CD14-positive monocyte (primary cell): ENCODE measurements around the gene AASDHPPT. TPM values are rescaled to one million over a fixed set of nuclear protein-coding genes. Genes with fewer than 3 reads are reported as not detected.

ENCODE experiments used
- DNase-seq, 3 donors: peaks; one replicate each; pipeline ENCODE4 v3.0.0-alpha.2; 2011 to 2022
- H2AFZ ChIP-seq: 2 replicates; pipeline ENCODE4 v1.6.0; 2012; ENCODE audit warnings: mild to moderate bottlenecking, low read depth, low read length, inconsistent platforms; ENCODE audit not compliant: insufficient read depth, poor library complexity, severe bottlenecking
- H3K27ac ChIP-seq, 2 donors: 1 replicate in 1 of 2; 2 replicates in 1 of 2; pipeline ENCODE4 v1.5.1; 2012 to 2013; ENCODE audit warnings: low read length in 2 of 2, control low read depth in 1 of 2, inconsistent platforms in 1 of 2, low read depth in 1 of 2, mild to moderate bottlenecking in 1 of 2
- H3K27me3 ChIP-seq, 2 donors: one replicate each; pipeline versions ENCODE4 v1.6.0 to v1.6.1; 2011 to 2013; ENCODE audit warnings: low read length in 2 of 2; ENCODE audit not compliant: control insufficient read depth in 2 of 2, insufficient read depth in 2 of 2
- H3K36me3 ChIP-seq, 2 donors: replicated peaks in 1 of 2; 1 replicate in 1 of 2; 2 replicates in 1 of 2; pipeline versions ENCODE4 v1.5.1 to v1.6.1; 2012 to 2013; ENCODE audit warnings: low read length in 2 of 2, control low read depth in 1 of 2, inconsistent platforms in 1 of 2, mild to moderate bottlenecking in 1 of 2; ENCODE audit not compliant: insufficient read depth in 2 of 2, control insufficient read depth in 1 of 2
- H3K4me1 ChIP-seq, 2 donors: 1 replicate in 1 of 2; 2 replicates in 1 of 2; pipeline versions ENCODE4 v1.5.1 to v1.6.1; 2012 to 2013; ENCODE audit warnings: low read length in 2 of 2, control low read depth in 1 of 2, inconsistent platforms in 1 of 2, mild to moderate bottlenecking in 1 of 2, moderate library complexity in 1 of 2; ENCODE audit not compliant: insufficient read depth in 2 of 2, control insufficient read depth in 1 of 2
- H3K4me2 ChIP-seq: replicated peaks from 2 replicates; pipeline ENCODE3; 2012; ENCODE audit warnings: low read length, moderate library complexity, mild to moderate bottlenecking; ENCODE audit not compliant: poor library complexity, severe bottlenecking; ENCODE audit errors: extremely low read depth
- H3K4me3 ChIP-seq, 3 experiments: fragments of 200-600 bp in 1 of 3; sonication (generic) in 1 of 3; replicated peaks in 1 of 3; 1 replicate in 2 of 3; 2 replicates in 1 of 3; pipeline ENCODE4 v1.5.1; 2011 to 2013; ENCODE audit warnings: low read length in 3 of 3, mild to moderate bottlenecking in 3 of 3, control low read depth in 2 of 3, low read depth in 2 of 3, inconsistent platforms in 1 of 3, moderate library complexity in 1 of 3
- H3K79me2 ChIP-seq: 2 replicates; pipeline ENCODE4 v1.6.0; 2012; ENCODE audit warnings: mild to moderate bottlenecking, control low read depth, inconsistent platforms, low read length, moderate library complexity; ENCODE audit not compliant: insufficient read depth
- H3K9ac ChIP-seq: 2 replicates; pipeline ENCODE4 v1.6.0; 2017; ENCODE audit warnings: low read length, mild to moderate bottlenecking; ENCODE audit not compliant: insufficient read depth, poor library complexity, severe bottlenecking
- H3K9me3 ChIP-seq, 2 donors: replicated peaks in 1 of 2; 1 replicate in 1 of 2; 2 replicates in 1 of 2; pipeline versions ENCODE4 v1.5.1 to v1.6.1; 2012 to 2013; ENCODE audit warnings: low read length in 2 of 2, control low read depth in 1 of 2; ENCODE audit not compliant: control insufficient read depth in 1 of 2, insufficient read depth in 1 of 2
- H4K20me1 ChIP-seq: 2 replicates; pipeline ENCODE4 v1.6.0; 2012; ENCODE audit warnings: mild to moderate bottlenecking, low read length, control low read depth, moderate library complexity; ENCODE audit not compliant: insufficient read depth
- H3K27ac Mint-ChIP-seq, 7 donors: one replicate each; pipeline ENCODE4 v1.8.0; 2020; ENCODE audit warnings: mild to moderate bottlenecking in 7 of 7, mixed read lengths in 7 of 7, moderate library complexity in 6 of 7, inconsistent platforms in 2 of 7
- H3K27me3 Mint-ChIP-seq, 3 donors: one replicate each; pipeline ENCODE4 v1.8.0; 2021 to 2022; ENCODE audit warnings: low read depth in 3 of 3, mild to moderate bottlenecking in 3 of 3, mixed read lengths in 3 of 3, moderate library complexity in 3 of 3, inconsistent platforms in 1 of 3
- H3K36me3 Mint-ChIP-seq, 2 donors: one replicate each; pipeline ENCODE4 v1.8.0; 2020; ENCODE audit warnings: mixed read lengths in 2 of 2, inconsistent platforms in 1 of 2, mild to moderate bottlenecking in 1 of 2
- H3K4me1 Mint-ChIP-seq: one replicate; pipeline ENCODE4 v1.8.0; 2020; ENCODE audit warnings: mild to moderate bottlenecking, mixed read lengths
- H3K4me3 Mint-ChIP-seq, 2 donors: one replicate each; pipeline ENCODE4 v1.8.0; 2020; ENCODE audit warnings: mild to moderate bottlenecking in 2 of 2, mixed read lengths in 2 of 2, moderate library complexity in 1 of 2
- H3K9me3 Mint-ChIP-seq, 7 donors: one replicate each; pipeline ENCODE4 v1.8.0; 2020 to 2022; ENCODE audit warnings: mixed read lengths in 7 of 7, mild to moderate bottlenecking in 6 of 7, moderate library complexity in 6 of 7, inconsistent platforms in 2 of 7
- CTCF ChIP-seq: fragments of 200-600 bp; IDR thresholded peaks from one replicate; pipeline ENCODE4 v1.8.0; 2022; ENCODE audit warnings: antibody characterized with exemption, mild to moderate bottlenecking
- WGBS: methylation state at CpG from one replicate; pipeline ENCODE4 v1.1.5; 2013; ENCODE audit warnings: missing lambda C conversion rate; ENCODE audit not compliant: insufficient coverage; 5-methylcytosine and 5-hydroxymethylcytosine counted together
- intact Hi-C, 2 donors: fragments of 100-400 bp; cut with micrococcal nuclease; formaldehyde crosslinking; loops; one replicate each; pipeline versions ENCODE4 v1.15.0 to v1.15.1; 2023
- polyA plus RNA-seq, 3 donors: library from polyadenylated mRNA; depleted of rRNA in 1 of 3; unstranded in 2 of 3; stranded (reverse) in 1 of 3; fragments of 300-500 nt in 2 of 3; fragments of >200 nt in 1 of 3; fragmentation: Illumina TruSeq in 2 of 3; gene quantifications; 1 replicate in 2 of 3; 2 replicates in 1 of 3; pipeline ENCODE4 v1.2.3, GENCODE V29; 2012 to 2021

Gene AASDHPPT
- polyA plus RNA-seq, 3 donors = 7.6 to 47.3 (median 27.3) TPM

- no peak for TF ChIP-seq CTCF
- no peaks in the 10 kb centered on the region for H3K79me2 ChIP-seq
Observed at GRCh38 chr11:106105986-106106385, 28.5 kb downstream of the AASDHPPT start.

GRCh38 chr11:106121570-106122320, 44.3 kb downstream of the AASDHPPT start:
- Histone ChIP-seq H3K27me3 (no peaks in the 10 kb centered on the region), H3K36me3 (no peaks in the 10 kb centered on the region), H3K9me3 (peaks cover 0 to 2% of the 10 kb centered on the region in 2 donors), H3K4me1 (no peaks in the 10 kb centered on the region), H3K27ac (no peak overlapping the region), H4K20me1 (no peaks in the 10 kb centered on the region), H3K4me3 (no peak overlapping the region), H3K4me2 (no peak overlapping the region), H3K79me2 (no peaks in the 10 kb centered on the region), H2AFZ (no peak overlapping the region), H3K9ac (no peak overlapping the region)
- no peaks in the 10 kb centered on the region for H3K36me3 Mint-ChIP-seq
- no peaks in the 10 kb centered on the region for H3K4me1 Mint-ChIP-seq
- no peak for TF ChIP-seq CTCF
- peaks cover 0 to 4% (median 2%) of the 10 kb centered on the region in 3 donors for H3K27me3 Mint-ChIP-seq
- intact Hi-C loops = no loop called here
- no peak for DNase-seq
- H3K4me3 Mint-ChIP-seq = no peak overlapping the region
- 70% methylated on average over 3 of the region's 6 CpGs for WGBS
- H3K27ac Mint-ChIP-seq = no peak overlapping the region
- H3K9me3 Mint-ChIP-seq = peaks cover 2 to 12% (median 5%) of the 10 kb centered on the region in 7 donors

More at GRCh38 chr11:106105986-106106385, 28.5 kb downstream of the AASDHPPT start:
- Histone ChIP-seq H3K36me3 (no peaks in the 10 kb centered on the region), H3K9me3 (peaks cover 0 to 6% of the 10 kb centered on the region in 2 donors), H3K27me3 (no peaks in the 10 kb centered on the region), H3K4me1 (no peaks in the 10 kb centered on the region), H2AFZ (no peak overlapping the region), H3K9ac (no peak overlapping the region), H3K27ac (no peak overlapping the region), H3K4me2 (no peak overlapping the region), H4K20me1 (no peaks in the 10 kb centered on the region), H3K4me3 (no peak overlapping the region)
- intact Hi-C loops = no loop called here
- WGBS = 78% methylated on average over 5 of the region's 6 CpGs
- Mint-ChIP-seq H3K9me3 (peaks cover 0 to 7% (median 3%) of the 10 kb centered on the region in 7 donors), H3K4me1 (no peaks in the 10 kb centered on the region), H3K27ac (no peak overlapping the region), H3K4me3 (no peak overlapping the region), H3K36me3 (no peaks in the 10 kb centered on the region), H3K27me3 (no peaks in the 10 kb centered on the region)
- no peak for DNase-seq
